ENCODE data around the gene SLC9A3.

Gene SLC9A3

DNA sequence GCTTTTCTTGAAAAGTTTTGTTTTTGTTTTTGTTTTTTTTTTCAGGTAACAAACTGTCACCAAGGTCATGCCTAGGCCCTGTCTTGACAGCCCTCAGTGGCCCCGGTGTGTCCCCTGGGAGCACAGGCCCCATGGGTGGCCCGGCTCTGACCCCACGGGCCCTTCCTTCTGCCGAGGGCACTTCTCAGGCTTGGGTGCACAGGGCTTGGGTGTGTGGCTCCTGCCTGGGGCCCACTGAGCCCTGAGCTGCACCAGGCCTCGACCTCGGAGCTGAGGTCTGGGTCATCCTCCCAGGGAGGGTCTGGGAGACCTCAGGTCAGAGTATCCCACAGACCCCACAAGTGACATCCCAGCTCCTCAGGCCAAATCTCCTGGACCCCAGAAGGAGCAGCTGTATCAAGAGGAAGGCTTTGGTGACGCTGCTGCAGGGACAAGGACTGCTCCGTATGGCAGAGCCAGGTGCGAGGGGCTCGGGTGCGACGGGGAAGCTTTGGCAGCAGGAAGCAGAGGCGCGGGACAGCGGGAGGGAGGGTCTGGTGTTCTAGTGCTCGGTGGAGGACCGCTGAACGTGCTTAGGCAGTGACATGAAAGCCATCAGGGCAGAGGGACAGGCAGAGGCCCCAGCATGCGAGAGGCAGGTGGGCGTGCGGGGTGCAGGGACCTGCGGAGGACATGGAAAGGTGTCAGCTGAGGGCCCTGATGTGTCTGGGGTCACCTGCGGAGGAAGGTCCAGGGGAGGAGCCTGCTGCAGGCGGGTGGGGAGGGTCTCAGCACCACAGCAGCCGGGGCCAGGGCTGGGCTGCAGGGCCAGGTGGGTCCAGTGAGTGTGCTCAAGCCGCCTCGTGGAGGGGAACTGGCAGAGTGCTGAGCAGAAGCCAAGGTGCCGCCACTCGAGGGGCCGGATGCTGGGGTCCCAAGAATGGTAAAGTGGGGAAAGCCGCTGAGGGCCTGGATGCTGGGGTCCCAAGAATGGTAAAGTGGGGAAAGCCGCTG, 18.4 kb upstream of the SLC9A3 start:
- Histone ChIP-seq H2AFZ (ENCODE audit: insufficient read depth, low read length, poor library complexity) (no peak overlapping the region), H3K18ac (ENCODE audit: low read length) (no peak overlapping the region), H3K9ac (ENCODE audit: low read length) (no peak overlapping the region), H3K27ac (ENCODE audit: low read depth, low read length) (no peak overlapping the region), H2BK12ac (ENCODE audit: low read length) (no peak overlapping the region), H2BK5ac (ENCODE audit: low read depth, low read length, poor library complexity) (no peak overlapping the region), H3K27me3 (ENCODE audit: insufficient read depth, low read length) (no peaks in the 10 kb centered on the region), H3K9me3 (ENCODE audit: insufficient read depth, low read depth, low read length) (peaks cover 5% of the 10 kb centered on the region), H3K36me3 (ENCODE audit: control insufficient read depth in 1 of 2, insufficient read depth in 2 of 2, low read length in 2 of 2) (no peaks in the 10 kb centered on the region), H3K23ac (ENCODE audit: low read length) (no peak overlapping the region), H3K79me2 (ENCODE audit: control insufficient read depth, insufficient read depth, low read length, poor library complexity) (no peaks in the 10 kb centered on the region), H2AK5ac (ENCODE audit: low read length) (no peak overlapping the region), H2BK120ac (ENCODE audit: insufficient read depth, low read length, poor library complexity) (no peak overlapping the region), H3K14ac (ENCODE audit: low read length) (no peak overlapping the region), H4K91ac (ENCODE audit: low read depth, low read length) (no peak overlapping the region), H3K4ac (ENCODE audit: low read depth, low read length) (no peak overlapping the region), H3K79me1 (ENCODE audit: low read length) (no peaks in the 10 kb centered on the region), H4K8ac (ENCODE audit: low read depth, low read length) (no peak overlapping the region), H3K4me3 (ENCODE audit: low read depth, low read length) (no peak overlapping the region), H3K4me1 (ENCODE audit: control insufficient read depth in 1 of 2, insufficient read depth in 2 of 2, low read length in 2 of 2) (no peaks in the 10 kb centered on the region), H4K12ac (ENCODE audit: low read depth, low read length) (no peak overlapping the region), H3K4me2 (ENCODE audit: low read length) (no peak overlapping the region)
- no CpG with 5 or more reads among the region's 32 CpGs for WGBS (ENCODE audit: extremely low coverage, insufficient coverage, insufficient read length)
- DNase-seq: no peak

DNA sequence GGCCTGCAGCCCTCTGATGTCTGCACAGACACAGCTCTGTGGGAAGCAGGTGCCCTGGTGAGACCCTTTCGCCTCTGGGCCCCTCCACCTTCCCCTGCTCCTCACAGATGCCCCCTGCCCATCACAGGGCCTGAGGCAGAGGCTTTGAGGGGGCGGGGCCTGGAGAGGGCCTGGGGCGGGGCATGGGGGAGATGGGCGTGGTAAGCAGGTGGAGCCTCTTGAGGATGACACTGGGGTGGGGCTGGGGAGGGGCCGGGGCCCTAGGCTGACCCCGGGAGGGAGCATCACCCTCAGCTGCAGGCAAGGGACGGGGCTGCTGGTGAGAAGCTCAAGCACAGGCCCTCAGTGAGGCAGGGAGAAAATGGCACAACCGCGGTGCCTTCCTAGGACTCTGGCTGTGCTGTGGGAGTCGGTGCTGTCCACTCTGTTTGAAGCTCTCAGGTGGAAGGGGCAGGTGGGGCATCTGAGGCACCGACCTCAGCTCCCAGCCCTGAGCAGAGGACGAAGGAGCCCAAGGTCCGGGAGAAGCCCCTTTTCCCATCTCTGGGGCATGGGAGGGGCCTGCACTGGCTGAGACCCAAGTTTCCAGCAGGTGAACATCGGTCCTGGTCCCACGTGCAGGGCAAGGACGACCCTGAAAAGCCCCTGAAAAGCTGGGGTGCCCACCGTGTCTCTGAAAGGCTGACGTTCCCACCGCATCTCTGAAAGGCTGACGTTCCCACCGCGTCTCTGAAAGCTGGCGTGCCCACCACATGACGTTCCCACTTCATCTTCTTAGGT, 17.5 kb upstream of the SLC9A3 start:
- Histone ChIP-seq H3K9ac (ENCODE audit: low read length) (no peak overlapping the region), H2BK120ac (ENCODE audit: insufficient read depth, low read length, poor library complexity) (no peak overlapping the region), H2BK12ac (ENCODE audit: low read length) (no peak overlapping the region), H4K12ac (ENCODE audit: low read depth, low read length) (no peak overlapping the region), H3K79me2 (ENCODE audit: control insufficient read depth, insufficient read depth, low read length, poor library complexity) (no peaks in the 10 kb centered on the region), H3K18ac (ENCODE audit: low read length) (no peak overlapping the region), H2AFZ (ENCODE audit: insufficient read depth, low read length, poor library complexity) (no peak overlapping the region), H4K91ac (ENCODE audit: low read depth, low read length) (no peak overlapping the region), H3K27me3 (ENCODE audit: insufficient read depth, low read length) (no peaks in the 10 kb centered on the region), H3K4me1 (ENCODE audit: control insufficient read depth in 1 of 2, insufficient read depth in 2 of 2, low read length in 2 of 2) (no peaks in the 10 kb centered on the region), H3K9me3 (ENCODE audit: insufficient read depth, low read depth, low read length) (peaks cover 5% of the 10 kb centered on the region), H3K4me3 (ENCODE audit: low read depth, low read length) (no peak overlapping the region), H3K4ac (ENCODE audit: low read depth, low read length) (no peak overlapping the region), H3K79me1 (ENCODE audit: low read length) (no peaks in the 10 kb centered on the region), H3K14ac (ENCODE audit: low read length) (no peak overlapping the region), H3K4me2 (ENCODE audit: low read length) (no peak overlapping the region), H2AK5ac (ENCODE audit: low read length) (no peak overlapping the region), H3K27ac (ENCODE audit: low read depth, low read length) (no peak overlapping the region), H3K23ac (ENCODE audit: low read length) (no peak overlapping the region), H4K8ac (ENCODE audit: low read depth, low read length) (no peak overlapping the region), H2BK5ac (ENCODE audit: low read depth, low read length, poor library complexity) (no peak overlapping the region), H3K36me3 (ENCODE audit: control insufficient read depth in 1 of 2, insufficient read depth in 2 of 2, low read length in 2 of 2) (no peaks in the 10 kb centered on the region)
- WGBS (ENCODE audit: extremely low coverage, insufficient coverage, insufficient read length): no CpG with 5 or more reads among the region's 24 CpGs
- no peak for DNase-seq

DNA sequence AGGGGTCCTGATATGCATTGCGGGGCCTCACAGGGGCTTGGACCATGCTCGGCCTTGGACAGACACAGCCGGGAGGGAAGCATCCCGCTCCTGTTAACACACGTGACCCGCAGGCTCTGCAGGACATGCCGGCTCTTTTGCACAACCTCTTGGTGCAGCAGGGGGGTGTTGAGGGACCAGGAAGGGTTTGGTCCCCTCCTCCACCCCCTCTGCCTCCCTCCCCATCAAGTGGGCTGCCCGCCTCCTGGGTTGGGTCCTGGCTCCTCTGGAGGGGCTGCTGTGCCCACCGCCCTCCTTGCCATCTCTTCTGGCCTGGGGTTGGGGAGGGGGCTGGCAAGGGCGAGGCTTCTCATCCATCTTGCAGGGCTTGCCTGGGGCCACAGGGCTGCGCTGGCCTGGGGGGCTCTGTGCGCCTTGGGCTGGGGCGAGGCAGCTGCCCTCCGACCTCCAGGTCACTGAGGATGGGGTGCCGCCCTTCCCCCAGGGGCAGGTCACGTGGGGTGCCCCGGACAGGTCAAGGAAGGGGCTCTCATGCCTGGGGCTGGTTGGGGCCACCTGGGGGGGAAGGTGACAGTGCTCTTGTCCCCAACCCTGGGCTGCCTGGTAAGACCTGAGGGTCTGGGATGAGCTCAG, 16.8 kb upstream of the SLC9A3 start:
- WGBS (ENCODE audit: extremely low coverage, insufficient coverage, insufficient read length): no CpG with 5 or more reads among the region's 17 CpGs
- H2BK120ac ChIP-seq (ENCODE audit: insufficient read depth, low read length, poor library complexity): no peak overlapping the region
- no peak for DNase-seq

DNA sequence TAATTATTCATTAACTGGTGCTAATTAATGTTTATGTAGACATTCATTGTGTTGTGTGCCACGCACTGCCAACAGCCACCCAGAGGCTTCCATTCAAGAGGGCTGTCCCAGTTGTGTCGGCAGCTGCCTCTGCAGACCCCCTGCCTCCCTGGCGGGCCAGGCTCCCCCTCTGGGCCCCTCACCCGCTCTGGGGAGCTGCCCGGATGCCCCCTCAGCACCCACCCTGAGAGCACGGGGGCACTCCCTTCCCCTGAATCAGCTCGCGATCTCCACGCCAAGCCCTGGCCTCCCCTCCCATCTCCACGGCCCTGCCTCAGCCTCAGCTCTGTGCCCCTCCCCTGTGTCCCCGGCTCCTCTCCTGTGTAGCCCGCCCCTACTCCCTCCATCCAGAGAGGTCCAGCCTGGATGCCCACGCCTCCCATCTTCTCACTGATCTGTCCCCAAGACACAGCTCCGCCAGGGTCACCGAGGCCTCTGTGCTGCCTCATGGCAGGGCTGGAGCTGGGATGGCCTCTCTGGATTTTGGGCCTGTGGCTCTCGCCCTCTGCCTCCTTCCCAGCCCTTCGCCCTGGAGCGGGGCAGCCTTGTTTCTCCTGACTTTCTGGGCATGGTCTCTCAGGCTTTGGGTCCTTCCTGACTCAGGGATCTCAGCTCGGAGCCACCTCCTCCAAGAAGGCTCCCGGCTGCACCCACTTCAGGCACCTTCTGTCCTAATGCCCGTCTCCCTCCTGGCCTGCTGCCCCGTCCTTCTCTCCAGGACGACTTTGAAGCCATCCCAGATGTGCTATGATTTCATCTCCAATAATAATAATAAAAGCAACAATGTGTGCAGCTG, 16.0 kb upstream of the SLC9A3 start:
- no peak overlapping the region for H3K14ac ChIP-seq (ENCODE audit: low read length)
- H3K27me3 ChIP-seq (ENCODE audit: insufficient read depth, low read length): no peaks in the 10 kb centered on the region
- H4K8ac ChIP-seq (ENCODE audit: low read depth, low read length): no peak overlapping the region
- H2BK120ac ChIP-seq (ENCODE audit: insufficient read depth, low read length, poor library complexity): no peak overlapping the region
- no peak overlapping the region for H2BK12ac ChIP-seq (ENCODE audit: low read length)
- H3K9me3 ChIP-seq (ENCODE audit: insufficient read depth, low read depth, low read length): peaks cover 2% of the 10 kb centered on the region
- no peak overlapping the region for H4K91ac ChIP-seq (ENCODE audit: low read depth, low read length)
- H2AFZ ChIP-seq (ENCODE audit: insufficient read depth, low read length, poor library complexity): no peak overlapping the region
- no peak overlapping the region for H3K4me2 ChIP-seq (ENCODE audit: low read length)
- H2AK5ac ChIP-seq (ENCODE audit: low read length): no peak overlapping the region
- no CpG with 5 or more reads among the region's 23 CpGs for whole genome bisulfite sequencing (ENCODE audit: extremely low coverage, insufficient coverage, insufficient read length)
- H3K4me1 ChIP-seq (ENCODE audit: control insufficient read depth in 1 of 2, insufficient read depth in 2 of 2, low read length in 2 of 2): no peaks in the 10 kb centered on the region
- no peak overlapping the region for H3K9ac ChIP-seq (ENCODE audit: low read length)
- H3K18ac ChIP-seq (ENCODE audit: low read length): no peak overlapping the region
- H4K12ac ChIP-seq (ENCODE audit: low read depth, low read length): no peak overlapping the region
- no peak overlapping the region for H3K27ac ChIP-seq (ENCODE audit: low read depth, low read length)
- no peaks in the 10 kb centered on the region for H3K36me3 ChIP-seq (ENCODE audit: control insufficient read depth in 1 of 2, insufficient read depth in 2 of 2, low read length in 2 of 2)
- DNase-seq: no peak
- no peak overlapping the region for H3K23ac ChIP-seq (ENCODE audit: low read length)
- no peaks in the 10 kb centered on the region for H3K79me2 ChIP-seq (ENCODE audit: control insufficient read depth, insufficient read depth, low read length, poor library complexity)
- no peak overlapping the region for H3K4me3 ChIP-seq (ENCODE audit: low read depth, low read length)
- no peaks in the 10 kb centered on the region for H3K79me1 ChIP-seq (ENCODE audit: low read length)
- no peak overlapping the region for H3K4ac ChIP-seq (ENCODE audit: low read depth, low read length)
- no peak overlapping the region for H2BK5ac ChIP-seq (ENCODE audit: low read depth, low read length, poor library complexity)

More for the DNA sequence above, 16.8 kb upstream of the SLC9A3 start:
- no peak overlapping the region for H3K27ac ChIP-seq (ENCODE audit: low read depth, low read length)
- no peak overlapping the region for H2AFZ ChIP-seq (ENCODE audit: insufficient read depth, low read length, poor library complexity)
- no peak overlapping the region for H4K8ac ChIP-seq (ENCODE audit: low read depth, low read length)
- no peaks in the 10 kb centered on the region for H3K4me1 ChIP-seq (ENCODE audit: control insufficient read depth in 1 of 2, insufficient read depth in 2 of 2, low read length in 2 of 2)
- no peaks in the 10 kb centered on the region for H3K36me3 ChIP-seq (ENCODE audit: control insufficient read depth in 1 of 2, insufficient read depth in 2 of 2, low read length in 2 of 2)
- H3K79me1 ChIP-seq (ENCODE audit: low read length): no peaks in the 10 kb centered on the region
- peaks cover 5% of the 10 kb centered on the region for H3K9me3 ChIP-seq (ENCODE audit: insufficient read depth, low read depth, low read length)
- H3K18ac ChIP-seq (ENCODE audit: low read length): no peak overlapping the region
- no peaks in the 10 kb centered on the region for H3K27me3 ChIP-seq (ENCODE audit: insufficient read depth, low read length)
- no peak overlapping the region for H4K91ac ChIP-seq (ENCODE audit: low read depth, low read length)
- no peaks in the 10 kb centered on the region for H3K79me2 ChIP-seq (ENCODE audit: control insufficient read depth, insufficient read depth, low read length, poor library complexity)
- no peak overlapping the region for H3K4ac ChIP-seq (ENCODE audit: low read depth, low read length)
- no peak overlapping the region for H3K4me2 ChIP-seq (ENCODE audit: low read length)
- H3K9ac ChIP-seq (ENCODE audit: low read length): no peak overlapping the region
- no peak overlapping the region for H4K12ac ChIP-seq (ENCODE audit: low read depth, low read length)
- no peak overlapping the region for H3K14ac ChIP-seq (ENCODE audit: low read length)
- H2BK5ac ChIP-seq (ENCODE audit: low read depth, low read length, poor library complexity): no peak overlapping the region
- no peak overlapping the region for H2BK12ac ChIP-seq (ENCODE audit: low read length)
- no peak overlapping the region for H3K4me3 ChIP-seq (ENCODE audit: low read depth, low read length)
- H3K23ac ChIP-seq (ENCODE audit: low read length): no peak overlapping the region
- H2AK5ac ChIP-seq (ENCODE audit: low read length): no peak overlapping the region
